Transverse colon (tissue), 4 donors: Measurements from ENCODE around the gene PAQR3.

Experiments used
- EP300 ChIP-seq: sonication (generic); formaldehyde crosslinking; IDR thresholded peaks from one replicate; pipeline ENCODE4 v1.6.1; 2017; ENCODE audit warnings: antibody characterized with exemption, low read depth
- POLR2A ChIP-seq: fragments of 450-650 bp; IDR thresholded peaks from one replicate; pipeline ENCODE4 v1.6.1; 2016; ENCODE audit warnings: antibody characterized with exemption, mild to moderate bottlenecking, moderate library complexity
- POLR2AphosphoS5 ChIP-seq, 3 donors: sonication (generic); formaldehyde crosslinking; IDR thresholded peaks; one replicate each; pipeline ENCODE4 v1.6.1; 2016; ENCODE audit warnings: antibody characterized with exemption in 3 of 3
- TF ChIP-seq, protein P1 (sequence below), 5 experiments: fragments of 200-600 bp in 3 of 5; fragments of 450-650 bp in 2 of 5; sonication (generic) in 3 of 5; IDR thresholded peaks; 1 replicate in 2 of 5; 2 replicates in 3 of 5; pipeline ENCODE4 v1.5.1; 2016 to 2017; ENCODE audit warnings: antibody characterized with exemption in 5 of 5, inconsistent platforms in 3 of 5, mild to moderate bottlenecking in 2 of 5, moderate library complexity in 1 of 5

- TF ChIP-seq, protein P1, sequence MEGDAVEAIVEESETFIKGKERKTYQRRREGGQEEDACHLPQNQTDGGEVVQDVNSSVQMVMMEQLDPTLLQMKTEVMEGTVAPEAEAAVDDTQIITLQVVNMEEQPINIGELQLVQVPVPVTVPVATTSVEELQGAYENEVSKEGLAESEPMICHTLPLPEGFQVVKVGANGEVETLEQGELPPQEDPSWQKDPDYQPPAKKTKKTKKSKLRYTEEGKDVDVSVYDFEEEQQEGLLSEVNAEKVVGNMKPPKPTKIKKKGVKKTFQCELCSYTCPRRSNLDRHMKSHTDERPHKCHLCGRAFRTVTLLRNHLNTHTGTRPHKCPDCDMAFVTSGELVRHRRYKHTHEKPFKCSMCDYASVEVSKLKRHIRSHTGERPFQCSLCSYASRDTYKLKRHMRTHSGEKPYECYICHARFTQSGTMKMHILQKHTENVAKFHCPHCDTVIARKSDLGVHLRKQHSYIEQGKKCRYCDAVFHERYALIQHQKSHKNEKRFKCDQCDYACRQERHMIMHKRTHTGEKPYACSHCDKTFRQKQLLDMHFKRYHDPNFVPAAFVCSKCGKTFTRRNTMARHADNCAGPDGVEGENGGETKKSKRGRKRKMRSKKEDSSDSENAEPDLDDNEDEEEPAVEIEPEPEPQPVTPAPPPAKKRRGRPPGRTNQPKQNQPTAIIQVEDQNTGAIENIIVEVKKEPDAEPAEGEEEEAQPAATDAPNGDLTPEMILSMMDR (IDR thresholded peaks at IDR 0.05), result no peak
- no peak for TF ChIP-seq POLR2A
- TF ChIP-seq POLR2AphosphoS5 (IDR thresholded peaks at IDR 0.05), result no peak
- TF ChIP-seq EP300, result no peak
These were observed 400 bp upstream of the PAQR3 start for GRCh38 chr4:78939667-78940008.
